ENCODE results near the gene CORO7.

Gene CORO7

GRCh38 chr16:4364196-4365013 is 52.0 kb downstream of the CORO7 start:
- Histone ChIP-seq H3K36me3 (ENCODE audit: control insufficient read depth in 1 of 2, insufficient read depth in 2 of 2, low read length in 2 of 2) (peaks cover 0 to 38% of the 10 kb centered on the region in 2 donors), H3K9me3 (ENCODE audit: control insufficient read depth in 1 of 2, low read length in 2 of 2) (no peaks in the 10 kb centered on the region), H3K27me3 (ENCODE audit: low read depth, low read length) (no peaks in the 10 kb centered on the region), H3K4me3 (ENCODE audit: low read depth in 1 of 2, low read length in 2 of 2) (no peak overlapping the region), H3K27ac (ENCODE audit: low read length) (no peak overlapping the region), H3K4me1 (ENCODE audit: control insufficient read depth in 1 of 2, insufficient read depth in 2 of 2, low read length in 2 of 2) (no peaks in the 10 kb centered on the region)

GRCh38 chr16:4362476-4363135 is 53.8 kb downstream of the CORO7 start:
- H3K4me1 ChIP-seq (ENCODE audit: control insufficient read depth in 1 of 2, insufficient read depth in 2 of 2, low read length in 2 of 2): no peaks in the 10 kb centered on the region
- H3K4me3 ChIP-seq (ENCODE audit: low read depth in 1 of 2, low read length in 2 of 2): no peak overlapping the region
- peaks cover 8 to 47% of the 10 kb centered on the region in 2 donors for H3K36me3 ChIP-seq (ENCODE audit: control insufficient read depth in 1 of 2, insufficient read depth in 2 of 2, low read length in 2 of 2)
- H3K27ac ChIP-seq (ENCODE audit: low read length): no peak overlapping the region
- H3K27me3 ChIP-seq (ENCODE audit: low read depth, low read length): no peaks in the 10 kb centered on the region
- H3K9me3 ChIP-seq (ENCODE audit: control insufficient read depth in 1 of 2, low read length in 2 of 2): no peaks in the 10 kb centered on the region

- peaks cover 8 to 48% of the 10 kb centered on the region in 2 donors for H3K36me3 ChIP-seq (ENCODE audit: control insufficient read depth in 1 of 2, insufficient read depth in 2 of 2, low read length in 2 of 2)
- H3K4me1 ChIP-seq (ENCODE audit: control insufficient read depth in 1 of 2, insufficient read depth in 2 of 2, low read length in 2 of 2): no peaks in the 10 kb centered on the region
These were observed 54.5 kb downstream of the CORO7 start for GRCh38 chr16:4361944-4362311.

GRCh38 chr16:4361033-4361943 is 55.1 kb downstream of the CORO7 start:
- Histone ChIP-seq H3K9me3 (ENCODE audit: control insufficient read depth in 1 of 2, low read length in 2 of 2) (no peaks in the 10 kb centered on the region), H3K27ac (ENCODE audit: low read length) (no peak overlapping the region), H3K4me1 (ENCODE audit: control insufficient read depth in 1 of 2, insufficient read depth in 2 of 2, low read length in 2 of 2) (no peaks in the 10 kb centered on the region), H3K27me3 (ENCODE audit: low read depth, low read length) (no peaks in the 10 kb centered on the region), H3K36me3 (ENCODE audit: control insufficient read depth in 1 of 2, insufficient read depth in 2 of 2, low read length in 2 of 2) (peaks cover 8 to 52% of the 10 kb centered on the region in 2 donors), H3K4me3 (ENCODE audit: low read depth in 1 of 2, low read length in 2 of 2) (no peak overlapping the region)

More at GRCh38 chr16:4361944-4362311, 54.5 kb downstream of the CORO7 start:
- Histone ChIP-seq H3K4me3 (ENCODE audit: low read depth in 1 of 2, low read length in 2 of 2) (no peak overlapping the region), H3K27me3 (ENCODE audit: low read depth, low read length) (no peaks in the 10 kb centered on the region), H3K27ac (ENCODE audit: low read length) (no peak overlapping the region), H3K9me3 (ENCODE audit: control insufficient read depth in 1 of 2, low read length in 2 of 2) (no peaks in the 10 kb centered on the region)

- no peak overlapping the region for H3K27ac ChIP-seq (ENCODE audit: low read length)
- H3K36me3 ChIP-seq (ENCODE audit: control insufficient read depth in 1 of 2, insufficient read depth in 2 of 2, low read length in 2 of 2): peaks cover 8 to 52% of the 10 kb centered on the region in 2 donors
- no peaks in the 10 kb centered on the region for H3K4me1 ChIP-seq (ENCODE audit: control insufficient read depth in 1 of 2, insufficient read depth in 2 of 2, low read length in 2 of 2)
These were observed 55.8 kb downstream of the CORO7 start for GRCh38 chr16:4360538-4361021.

GRCh38 chr16:4359914-4360313 is 56.5 kb downstream of the CORO7 start:
- no peaks in the 10 kb centered on the region for H3K27me3 ChIP-seq (ENCODE audit: low read depth, low read length)

More at GRCh38 chr16:4360538-4361021, 55.8 kb downstream of the CORO7 start:
- Histone ChIP-seq H3K27me3 (ENCODE audit: low read depth, low read length) (no peaks in the 10 kb centered on the region), H3K4me3 (ENCODE audit: low read depth in 1 of 2, low read length in 2 of 2) (no peak overlapping the region), H3K9me3 (ENCODE audit: control insufficient read depth in 1 of 2, low read length in 2 of 2) (no peaks in the 10 kb centered on the region)

GRCh38 chr16:4358831-4359561 is 57.4 kb downstream of the CORO7 start:
- Histone ChIP-seq H3K9me3 (ENCODE audit: control insufficient read depth in 1 of 2, low read length in 2 of 2) (no peaks in the 10 kb centered on the region), H3K4me3 (ENCODE audit: low read depth in 1 of 2, low read length in 2 of 2) (no peak overlapping the region), H3K4me1 (ENCODE audit: control insufficient read depth in 1 of 2, insufficient read depth in 2 of 2, low read length in 2 of 2) (no peaks in the 10 kb centered on the region), H3K36me3 (ENCODE audit: control insufficient read depth in 1 of 2, insufficient read depth in 2 of 2, low read length in 2 of 2) (peaks cover 8 to 41% of the 10 kb centered on the region in 2 donors), H3K27ac (ENCODE audit: low read length) (no peak overlapping the region), H3K27me3 (ENCODE audit: low read depth, low read length) (no peaks in the 10 kb centered on the region)

More at GRCh38 chr16:4359914-4360313, 56.5 kb downstream of the CORO7 start:
- no peaks in the 10 kb centered on the region for H3K4me1 ChIP-seq (ENCODE audit: control insufficient read depth in 1 of 2, insufficient read depth in 2 of 2, low read length in 2 of 2)
- H3K9me3 ChIP-seq (ENCODE audit: control insufficient read depth in 1 of 2, low read length in 2 of 2): no peaks in the 10 kb centered on the region
- peaks cover 8 to 49% of the 10 kb centered on the region in 2 donors for H3K36me3 ChIP-seq (ENCODE audit: control insufficient read depth in 1 of 2, insufficient read depth in 2 of 2, low read length in 2 of 2)
- H3K27ac ChIP-seq (ENCODE audit: low read length): no peak overlapping the region
- H3K4me3 ChIP-seq (ENCODE audit: low read depth in 1 of 2, low read length in 2 of 2): no peak overlapping the region

- Histone ChIP-seq H3K4me1 (ENCODE audit: control insufficient read depth in 1 of 2, insufficient read depth in 2 of 2, low read length in 2 of 2) (no peaks in the 10 kb centered on the region), H3K27ac (ENCODE audit: low read length) (no peak overlapping the region), H3K4me3 (ENCODE audit: low read depth in 1 of 2, low read length in 2 of 2) (no peak overlapping the region), H3K9me3 (ENCODE audit: control insufficient read depth in 1 of 2, low read length in 2 of 2) (no peaks in the 10 kb centered on the region), H3K27me3 (ENCODE audit: low read depth, low read length) (no peaks in the 10 kb centered on the region), H3K36me3 (ENCODE audit: control insufficient read depth in 1 of 2, insufficient read depth in 2 of 2, low read length in 2 of 2) (peaks cover 8 to 41% of the 10 kb centered on the region in 2 donors)
These were observed 58.2 kb downstream of the CORO7 start for GRCh38 chr16:4358236-4358635.

- no peaks in the 10 kb centered on the region for H3K27me3 ChIP-seq (ENCODE audit: low read depth, low read length)
- no peak overlapping the region for H3K27ac ChIP-seq (ENCODE audit: low read length)
- H3K36me3 ChIP-seq (ENCODE audit: control insufficient read depth in 1 of 2, insufficient read depth in 2 of 2, low read length in 2 of 2): peaks cover 8 to 28% of the 10 kb centered on the region in 2 donors
- no peaks in the 10 kb centered on the region for H3K4me1 ChIP-seq (ENCODE audit: control insufficient read depth in 1 of 2, insufficient read depth in 2 of 2, low read length in 2 of 2)
- no peaks in the 10 kb centered on the region for H3K9me3 ChIP-seq (ENCODE audit: control insufficient read depth in 1 of 2, low read length in 2 of 2)
- no peak overlapping the region for H3K4me3 ChIP-seq (ENCODE audit: low read depth in 1 of 2, low read length in 2 of 2)
These were observed 59.6 kb downstream of the CORO7 start for GRCh38 chr16:4356820-4357219.

- H3K4me1 ChIP-seq (ENCODE audit: control insufficient read depth in 1 of 2, insufficient read depth in 2 of 2, low read length in 2 of 2): peaks cover 3 to 8% of the 10 kb centered on the region in 2 donors
- no peaks in the 10 kb centered on the region for H3K9me3 ChIP-seq (ENCODE audit: control insufficient read depth in 1 of 2, low read length in 2 of 2)
- peaks cover 8 to 22% of the 10 kb centered on the region in 2 donors for H3K36me3 ChIP-seq (ENCODE audit: control insufficient read depth in 1 of 2, insufficient read depth in 2 of 2, low read length in 2 of 2)
- no peaks in the 10 kb centered on the region for H3K27me3 ChIP-seq (ENCODE audit: low read depth, low read length)
- H3K4me3 ChIP-seq (ENCODE audit: low read depth in 1 of 2, low read length in 2 of 2): no peak overlapping the region
- no peak overlapping the region for H3K27ac ChIP-seq (ENCODE audit: low read length)
These were observed 61.6 kb downstream of the CORO7 start for GRCh38 chr16:4354512-4355409.
